HG02973 (cell line): Measurements from ENCODE around the gene COPB1.
"Not testable (repeated sequence)": the region's sequence is repeated elsewhere in the genome, so short reads cannot be mapped to it uniquely, and the experiment has no call there.

ENCODE experiments used
- ATAC-seq: cut with Tn5 transposase; IDR thresholded peaks from one replicate; pipeline ENCODE4 v1.9.1; 2021; ENCODE audit warnings: moderate library complexity; ENCODE audit not compliant: unreplicated experiment

The COPB1 gene, protein sequence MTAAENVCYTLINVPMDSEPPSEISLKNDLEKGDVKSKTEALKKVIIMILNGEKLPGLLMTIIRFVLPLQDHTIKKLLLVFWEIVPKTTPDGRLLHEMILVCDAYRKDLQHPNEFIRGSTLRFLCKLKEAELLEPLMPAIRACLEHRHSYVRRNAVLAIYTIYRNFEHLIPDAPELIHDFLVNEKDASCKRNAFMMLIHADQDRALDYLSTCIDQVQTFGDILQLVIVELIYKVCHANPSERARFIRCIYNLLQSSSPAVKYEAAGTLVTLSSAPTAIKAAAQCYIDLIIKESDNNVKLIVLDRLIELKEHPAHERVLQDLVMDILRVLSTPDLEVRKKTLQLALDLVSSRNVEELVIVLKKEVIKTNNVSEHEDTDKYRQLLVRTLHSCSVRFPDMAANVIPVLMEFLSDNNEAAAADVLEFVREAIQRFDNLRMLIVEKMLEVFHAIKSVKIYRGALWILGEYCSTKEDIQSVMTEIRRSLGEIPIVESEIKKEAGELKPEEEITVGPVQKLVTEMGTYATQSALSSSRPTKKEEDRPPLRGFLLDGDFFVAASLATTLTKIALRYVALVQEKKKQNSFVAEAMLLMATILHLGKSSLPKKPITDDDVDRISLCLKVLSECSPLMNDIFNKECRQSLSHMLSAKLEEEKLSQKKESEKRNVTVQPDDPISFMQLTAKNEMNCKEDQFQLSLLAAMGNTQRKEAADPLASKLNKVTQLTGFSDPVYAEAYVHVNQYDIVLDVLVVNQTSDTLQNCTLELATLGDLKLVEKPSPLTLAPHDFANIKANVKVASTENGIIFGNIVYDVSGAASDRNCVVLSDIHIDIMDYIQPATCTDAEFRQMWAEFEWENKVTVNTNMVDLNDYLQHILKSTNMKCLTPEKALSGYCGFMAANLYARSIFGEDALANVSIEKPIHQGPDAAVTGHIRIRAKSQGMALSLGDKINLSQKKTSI

DNA sequence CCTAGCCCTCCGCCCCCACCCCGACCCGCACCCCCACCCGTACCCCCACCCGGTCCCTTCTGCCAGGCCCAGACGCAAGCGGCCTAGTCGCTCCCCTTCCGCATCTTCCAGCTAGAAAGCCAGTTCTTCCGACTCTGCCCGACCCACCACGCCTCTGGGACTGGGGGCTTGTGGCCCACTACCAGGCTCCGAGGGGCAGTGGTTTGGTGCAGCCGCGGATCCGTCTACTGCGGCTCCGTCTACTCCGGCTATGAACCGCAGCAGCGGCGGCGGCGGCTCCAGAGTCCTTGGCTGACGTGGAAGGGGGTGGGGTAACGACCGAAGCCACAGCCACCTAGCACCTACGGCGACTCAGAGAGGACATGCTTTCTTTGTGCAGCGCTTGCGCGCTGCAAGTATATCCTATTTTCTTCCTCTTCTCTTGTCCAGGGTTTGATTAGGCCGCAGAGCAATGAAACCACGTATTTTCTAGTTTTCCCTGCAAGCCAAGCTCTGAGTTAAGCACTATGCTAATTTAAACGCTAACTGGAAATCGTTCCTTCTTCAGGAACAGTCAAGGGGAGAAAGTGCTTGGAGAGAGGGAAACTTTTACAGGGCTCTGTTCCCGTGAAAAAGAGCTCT is at the start of gene COPB1:
TSS of gene COPB1 (minus strand) at position 252 of the 621 bp plus-strand sequence. CDS start 883 bp downstream, outside the sequence.
- ATAC-seq: peak; percentile 92

DNA sequence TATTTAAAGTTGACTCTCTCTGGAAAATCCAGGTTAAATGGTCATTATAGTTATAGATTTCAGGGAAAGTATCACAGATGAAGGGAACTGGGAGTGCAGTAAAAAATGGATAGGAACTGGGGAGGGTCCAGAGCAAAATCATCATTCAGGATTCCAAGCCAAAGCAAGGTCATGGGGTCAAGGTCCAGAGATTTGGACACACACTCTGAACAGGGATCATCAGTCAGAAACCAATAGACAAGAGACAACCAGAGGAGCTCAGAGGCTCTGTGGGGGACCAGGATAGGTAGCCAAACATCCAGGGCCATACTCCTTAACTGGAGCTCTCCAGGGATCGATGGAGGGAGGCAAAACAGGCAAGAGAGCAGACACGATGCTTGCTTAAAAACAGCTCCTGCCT is 47.8 kb upstream of the COPB1 start:
- ATAC-seq: no peak

DNA sequence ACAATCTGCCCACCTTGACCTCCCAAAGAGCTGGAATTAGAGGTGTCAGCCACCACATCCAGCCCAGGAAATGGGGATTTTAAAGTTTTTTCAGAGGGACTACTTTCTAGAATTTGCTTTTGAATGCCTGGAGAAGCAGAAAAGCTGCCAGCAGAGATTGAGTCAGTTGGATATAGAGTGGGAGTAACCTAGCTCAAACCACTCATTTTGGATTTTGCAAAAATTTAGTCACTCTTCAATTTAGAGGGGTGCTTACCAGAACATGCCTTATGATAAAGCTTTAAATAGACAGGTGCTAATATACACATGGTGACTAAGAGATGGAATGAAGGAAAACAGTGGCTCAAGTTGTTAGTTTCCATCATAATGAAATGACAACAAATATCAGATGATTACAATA is 47.1 kb upstream of the COPB1 start:
- ATAC-seq: no peak

DNA sequence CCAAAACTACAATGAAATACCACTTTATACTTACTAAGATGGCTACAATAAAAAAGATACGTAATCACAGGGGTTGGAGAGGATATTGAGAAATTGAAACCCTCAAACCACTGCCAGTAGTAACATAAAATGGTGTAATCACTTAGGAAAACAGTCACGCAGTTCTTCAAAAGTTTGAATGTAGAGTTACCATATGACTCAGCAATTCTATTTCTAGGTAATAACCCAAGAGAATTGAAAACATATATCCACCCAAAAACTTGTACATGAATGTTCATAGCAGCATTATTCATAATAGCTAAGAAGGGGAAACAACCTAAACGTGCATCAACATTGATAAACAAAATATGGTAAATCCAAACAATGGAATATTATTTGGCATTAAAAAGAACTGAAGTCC is 45.0 kb upstream of the COPB1 start:
- ATAC-seq: peak; percentile 83

DNA sequence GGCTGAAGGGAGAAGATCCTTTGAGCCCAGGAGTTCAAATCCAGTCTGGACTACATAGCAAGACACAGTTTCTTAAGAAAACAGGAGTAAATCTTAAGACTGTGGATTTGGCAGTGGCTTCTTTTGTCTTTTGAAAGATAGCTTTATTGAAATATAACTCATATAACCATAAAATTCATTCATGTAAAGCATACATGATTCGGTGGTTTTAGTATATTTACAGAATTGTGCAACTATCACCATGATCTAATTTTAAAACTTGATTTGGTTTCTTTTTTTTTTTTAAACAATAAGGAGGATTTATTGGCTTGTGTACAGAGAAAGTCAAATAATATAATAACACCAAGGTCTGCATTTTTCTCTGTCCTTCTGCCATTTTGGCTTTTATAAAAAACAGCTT is 43.6 kb upstream of the COPB1 start:
- no peak for ATAC-seq

DNA sequence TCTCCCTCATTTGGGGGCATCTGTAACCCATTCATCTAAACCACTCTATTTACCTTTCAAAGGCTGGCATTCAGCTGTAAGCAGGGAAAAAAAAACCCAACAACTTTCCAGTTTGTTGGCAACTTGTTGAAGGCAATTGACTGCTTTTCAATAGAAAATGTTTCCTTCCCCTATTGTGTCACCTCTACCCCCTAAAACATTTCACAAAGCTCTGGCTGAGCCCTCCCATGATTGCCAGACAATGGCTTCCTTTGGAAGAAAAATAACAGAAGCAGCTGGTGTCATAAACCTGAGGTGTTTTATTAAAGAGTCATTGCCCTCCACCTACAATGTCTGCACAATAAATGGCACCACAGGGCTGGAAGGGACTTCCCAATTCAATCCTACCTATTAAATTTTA is 42.7 kb upstream of the COPB1 start:
- no peak for ATAC-seq

DNA sequence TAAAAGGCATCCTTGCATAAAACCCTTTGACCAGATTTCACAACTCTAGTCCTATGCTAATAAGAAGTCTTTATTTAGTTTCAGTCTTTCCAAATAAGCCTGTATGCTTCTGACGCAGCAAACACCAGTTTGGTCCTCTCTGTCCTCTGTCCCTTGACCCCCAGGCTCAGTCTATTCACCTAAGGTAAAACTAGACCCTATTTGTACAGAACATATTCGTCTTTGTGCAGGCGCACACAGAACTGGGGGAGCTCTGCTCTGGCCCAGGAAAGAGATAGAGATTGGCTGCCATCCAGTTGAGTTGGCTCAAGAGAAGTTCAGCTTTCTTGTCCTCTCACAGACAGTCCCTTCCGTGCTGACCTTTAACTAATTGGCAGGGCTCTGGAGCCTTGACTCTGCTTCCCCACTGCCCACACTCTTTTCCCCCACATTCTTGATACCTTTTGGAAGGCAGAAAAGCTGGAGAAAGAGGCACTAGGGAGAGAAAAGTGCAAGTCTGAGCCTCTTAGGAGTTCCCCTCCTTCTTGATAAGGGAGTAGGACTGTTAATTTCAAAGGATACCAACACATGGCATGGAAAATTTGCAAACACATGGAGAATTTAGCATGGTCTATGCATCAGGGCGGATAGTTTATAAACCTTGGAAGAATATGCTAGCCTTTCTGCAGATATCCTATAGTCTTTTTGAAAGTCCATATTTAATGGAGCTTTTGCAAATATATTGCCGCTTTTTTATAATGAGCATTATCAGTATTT is 41.8 kb upstream of the COPB1 start:
- ATAC-seq: no peak

DNA sequence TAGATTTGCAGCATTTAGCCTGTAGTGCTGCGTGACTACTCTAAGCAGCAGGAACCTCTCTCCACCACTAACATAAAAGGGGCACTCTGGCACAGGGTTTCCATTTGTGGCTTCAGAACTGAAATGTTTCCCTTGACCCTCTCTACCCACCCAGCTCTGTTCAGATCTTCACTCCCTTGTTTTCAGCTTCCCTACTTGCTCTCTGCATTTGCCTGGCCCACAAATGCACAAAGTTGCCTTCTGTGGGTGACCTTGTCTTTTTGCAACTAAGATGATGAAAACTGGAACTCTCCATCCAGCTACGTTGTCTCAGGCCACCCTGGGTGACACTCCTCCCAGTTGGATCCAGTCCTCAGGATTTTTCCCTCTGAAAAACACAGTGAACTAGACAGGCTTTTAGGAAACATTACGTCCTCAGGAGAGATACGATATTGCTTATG is 40.4 kb upstream of the COPB1 start:
- no peak for ATAC-seq

DNA sequence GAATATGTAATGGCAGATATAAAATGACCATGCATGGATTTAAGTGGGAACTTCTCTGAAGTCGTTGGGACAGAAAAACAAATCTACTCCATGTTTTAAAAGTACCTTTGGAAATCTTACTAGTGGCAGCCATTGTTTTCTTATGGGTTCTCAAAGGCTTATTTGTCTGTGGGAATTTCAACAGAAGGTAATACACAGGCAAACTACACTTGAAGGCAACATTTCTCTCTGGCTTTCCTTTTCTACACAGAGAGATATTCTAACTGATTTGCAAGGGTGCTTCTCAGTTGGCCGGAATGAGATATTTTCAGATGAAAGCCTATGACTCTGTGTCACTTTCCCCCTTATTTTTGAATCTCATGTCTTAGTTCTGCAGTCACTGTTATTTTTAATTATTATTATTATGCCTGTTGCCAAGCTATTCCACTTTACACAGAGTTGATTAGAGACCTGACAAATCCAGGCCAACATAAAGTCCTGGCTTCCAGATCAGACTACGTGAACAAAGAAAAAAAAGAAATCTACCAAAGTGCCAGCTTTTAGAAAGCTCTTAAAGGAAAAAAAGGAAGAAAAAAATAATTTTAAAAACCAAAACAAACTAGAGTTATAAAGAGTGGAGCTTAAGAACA is 39.4 kb upstream of the COPB1 start:
- ATAC-seq: no peak

DNA sequence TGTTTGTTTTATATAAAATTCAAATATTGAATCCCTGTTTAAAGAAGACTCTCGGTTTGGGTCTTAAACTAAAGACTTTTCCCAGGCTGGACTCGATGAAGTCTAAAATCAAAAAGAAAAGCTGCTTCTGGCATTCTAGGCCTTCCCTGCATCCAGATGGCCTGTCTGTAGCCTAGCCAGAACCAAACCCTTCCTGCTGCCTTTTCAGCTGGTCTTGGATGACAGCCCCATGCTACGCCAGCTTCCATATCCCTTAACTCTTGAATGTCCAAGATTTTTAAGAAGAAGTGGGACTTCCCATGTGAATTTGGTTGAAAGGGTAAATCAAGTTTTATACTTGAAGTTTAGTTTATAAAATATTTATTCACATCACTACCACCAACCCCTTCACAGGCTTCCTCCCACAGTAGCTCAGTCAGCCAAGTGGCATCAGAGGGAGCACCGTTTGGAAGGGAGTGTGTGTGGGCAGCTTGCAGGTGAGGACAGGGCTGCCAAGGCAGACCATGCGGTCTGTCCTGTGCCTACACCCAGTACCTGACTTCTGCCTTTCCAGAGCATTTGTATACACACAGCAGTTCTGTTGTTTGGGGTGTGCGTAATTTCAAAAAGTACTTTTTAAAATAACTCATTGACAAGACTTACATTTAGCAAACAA is 38.8 kb upstream of the COPB1 start:
- no peak for ATAC-seq

DNA sequence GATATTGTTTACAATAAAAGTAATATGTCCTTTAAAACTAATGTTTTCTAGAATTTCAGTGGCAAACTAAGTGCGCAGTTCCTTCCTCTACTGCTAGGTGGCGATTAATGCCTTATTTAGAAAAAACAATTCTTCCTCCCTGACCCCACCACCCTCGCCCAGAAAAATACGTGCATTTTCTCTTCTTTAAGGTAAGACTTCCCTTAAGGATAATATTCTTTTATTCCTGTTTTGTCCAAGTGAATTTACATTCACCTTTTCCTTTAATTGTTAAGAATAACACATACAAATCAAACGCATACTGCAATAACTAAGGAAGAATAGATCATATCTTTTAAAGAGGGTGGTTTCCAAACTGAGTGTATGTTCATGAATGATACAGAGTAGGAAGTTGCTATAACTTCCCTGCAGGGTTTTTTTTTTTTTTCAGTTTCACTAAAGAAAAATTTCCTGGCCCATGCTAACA is 37.6 kb upstream of the COPB1 start:
- peak; percentile 76 for ATAC-seq

DNA sequence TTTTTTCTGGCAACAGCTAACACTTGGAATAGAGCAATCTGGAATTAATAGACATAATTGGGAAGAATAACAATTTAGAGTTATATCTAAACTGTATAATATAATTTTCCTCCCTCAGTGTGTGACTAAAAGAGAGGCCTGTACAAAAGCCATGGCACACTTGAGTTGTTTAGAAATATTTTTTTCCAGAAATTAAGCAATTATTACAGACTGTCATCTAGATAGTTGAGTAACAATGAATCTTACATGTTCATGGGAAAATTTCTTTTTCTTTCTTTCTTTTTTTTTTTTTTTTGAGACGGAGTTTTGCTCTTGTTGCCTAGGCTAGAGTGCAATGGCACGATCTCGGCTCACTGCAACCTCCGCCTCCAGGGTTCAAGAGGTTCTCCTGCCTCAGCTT is 35.6 kb upstream of the COPB1 start:
- ATAC-seq: not testable (repeated sequence)

DNA sequence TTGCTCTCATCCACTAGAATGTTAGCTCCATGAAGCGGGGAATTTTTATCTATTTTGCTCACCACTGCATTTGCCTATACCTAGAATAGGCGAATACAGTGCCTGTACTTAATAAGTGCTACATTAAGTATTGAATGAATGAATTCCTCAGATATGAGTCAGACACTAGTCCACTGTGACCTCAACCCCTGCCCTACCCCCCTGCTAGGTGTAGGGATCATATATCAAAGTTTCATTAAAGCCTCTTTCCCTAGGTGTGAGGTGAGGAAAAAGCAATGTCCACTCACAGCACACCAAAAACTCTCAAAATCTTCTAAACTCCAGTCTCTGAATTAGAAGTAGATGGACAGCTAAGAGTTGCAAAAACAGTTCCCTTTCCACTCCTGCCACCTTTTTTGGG is 30.3 kb upstream of the COPB1 start:
- no peak for ATAC-seq

DNA sequence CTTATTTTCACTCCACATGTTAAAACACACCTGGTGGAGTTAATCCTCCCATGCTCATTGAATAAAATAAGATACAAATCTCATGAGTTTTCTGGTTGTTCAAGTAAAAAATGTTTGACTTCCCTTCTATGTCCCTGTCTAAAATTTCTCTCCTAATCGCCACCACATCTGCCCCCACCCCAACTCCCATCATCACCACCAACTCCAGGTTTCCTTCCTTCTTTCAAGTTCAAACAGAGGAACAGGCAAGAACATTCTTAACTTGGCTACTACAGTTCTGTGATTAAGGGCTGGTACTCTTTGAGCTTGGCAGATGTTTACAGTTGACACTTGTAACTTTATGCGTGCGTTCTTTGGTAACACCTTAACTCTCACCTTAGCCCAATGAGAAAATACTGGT is 29.7 kb upstream of the COPB1 start:
- no peak for ATAC-seq

DNA sequence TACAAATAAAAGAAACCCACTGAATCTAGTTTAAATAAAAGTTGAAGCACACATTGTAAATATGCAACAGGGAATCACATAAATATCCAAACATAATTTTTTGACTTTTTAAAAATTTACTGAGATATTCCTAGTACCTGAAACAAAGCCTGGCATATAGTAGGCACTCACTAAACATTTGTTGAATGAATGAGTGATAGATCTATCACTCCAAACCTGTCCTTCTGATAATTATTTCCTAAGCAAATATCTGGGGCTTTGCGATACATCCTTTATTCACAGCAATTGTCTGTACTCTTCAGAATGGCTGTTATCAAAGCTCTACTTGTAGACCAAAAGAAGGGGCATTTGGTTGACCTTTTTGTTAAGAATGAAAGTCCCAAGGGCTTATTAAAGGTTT is 23.2 kb upstream of the COPB1 start:
- no peak for ATAC-seq

DNA sequence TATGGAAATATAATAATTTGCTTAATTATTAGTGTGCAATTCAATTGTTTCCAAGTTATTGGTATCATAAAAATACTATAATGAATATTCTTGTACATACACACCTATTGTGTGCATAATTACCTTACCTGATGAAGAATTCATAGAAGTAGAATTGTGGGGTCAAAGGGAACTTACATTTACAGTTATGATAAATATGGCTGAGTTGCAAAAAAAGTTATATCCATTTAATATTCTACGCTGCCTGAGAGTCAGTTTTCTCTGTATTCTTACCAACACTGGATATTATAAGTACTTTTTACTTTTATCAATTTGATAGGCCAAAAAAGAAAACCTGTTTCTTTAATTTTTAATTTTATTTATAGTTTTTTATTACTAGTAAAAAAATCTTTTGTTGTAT is 22.6 kb upstream of the COPB1 start:
- ATAC-seq: no peak

DNA sequence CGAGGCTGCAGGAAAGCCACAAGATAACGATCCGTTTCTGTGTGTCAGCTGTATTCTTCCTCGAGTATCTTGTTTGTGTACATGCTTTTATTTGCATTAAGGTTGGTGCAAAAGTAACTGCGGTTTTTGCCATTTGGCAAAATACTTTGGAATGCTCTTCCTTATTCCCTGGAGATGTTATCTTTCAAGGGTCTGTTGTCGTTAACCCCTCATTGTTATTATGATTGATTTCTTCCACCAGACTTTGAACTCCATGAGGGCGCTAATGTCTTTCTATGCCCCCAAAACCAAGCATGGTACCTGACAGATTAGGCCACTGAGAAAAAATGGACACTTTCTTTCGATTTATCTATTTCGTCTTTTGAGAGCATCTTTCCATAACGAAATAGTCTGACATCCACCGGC is 21.1 kb upstream of the COPB1 start:
- no peak for ATAC-seq

DNA sequence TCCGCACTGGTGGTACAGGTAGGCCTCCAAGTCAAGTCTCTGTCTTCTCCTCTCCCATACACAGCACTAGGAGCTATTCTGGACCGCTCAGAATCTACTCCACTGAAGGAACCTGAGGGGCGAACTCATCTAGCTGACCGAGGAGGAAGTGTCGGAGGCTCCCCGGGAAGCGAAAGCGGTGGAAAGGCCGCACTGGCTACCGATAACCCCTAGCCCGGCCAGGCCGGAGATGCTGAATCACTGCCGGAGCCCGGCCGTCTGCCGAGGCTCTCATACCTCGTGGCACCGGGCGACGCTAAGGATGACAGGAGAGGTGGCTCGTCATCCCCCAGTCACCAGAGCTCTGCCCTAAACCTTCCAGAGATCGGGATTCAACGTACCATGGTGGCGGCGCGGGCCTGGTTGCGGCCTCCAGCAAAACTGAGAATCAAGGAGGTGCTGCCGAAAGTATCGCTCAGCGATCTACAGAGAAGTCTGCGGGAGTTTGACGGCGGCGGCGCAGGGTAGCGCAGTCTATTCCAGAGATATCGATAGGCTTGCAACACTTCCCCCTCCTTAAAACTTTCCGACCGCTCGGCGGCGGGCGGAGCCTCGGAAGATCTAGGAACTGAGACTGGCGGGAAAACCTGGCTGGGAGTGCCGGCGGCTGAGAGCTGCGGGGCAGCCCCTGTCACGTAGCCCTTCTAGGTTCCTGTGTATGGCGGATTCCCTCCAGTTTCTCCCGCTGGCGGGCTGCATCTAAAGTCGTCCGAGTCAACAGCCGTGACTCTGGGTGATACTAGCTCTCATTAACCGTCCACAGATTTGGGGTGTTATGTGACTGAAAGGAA is 20.5 kb upstream of the COPB1 start, which contains the start of gene PSMA1:
TSS of gene PSMA1 (minus strand) at position 470 of the 830 bp plus-strand sequence. CDS start at position 383, 87 bp downstream.
- ATAC-seq: peak; percentile 90

DNA sequence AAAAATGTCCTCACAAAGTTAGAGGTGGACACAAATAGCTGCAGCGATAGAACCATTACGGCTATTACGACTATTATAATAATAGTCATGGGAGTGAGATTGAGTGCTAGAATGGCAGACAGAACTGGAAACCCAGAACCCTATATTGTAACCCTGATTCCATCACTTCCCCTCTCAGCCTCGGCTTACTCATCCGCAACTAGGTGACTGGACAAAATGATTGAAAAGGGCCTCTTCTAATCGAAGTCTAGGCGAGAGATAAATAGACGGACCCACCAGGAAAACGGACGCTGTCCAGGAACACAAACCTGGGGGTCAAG is 19.9 kb upstream of the COPB1 start:
- ATAC-seq: no peak
